ENCODE data around the gene C12orf54. TPM values are rescaled to one million over a fixed set of nuclear protein-coding genes. Genes with fewer than 3 reads are reported as not detected.

The C12orf54 gene
- total and polyA plus RNA-seq, 2 of the 8 experiments (the other 6 are each of a cell fraction or from before 2014, with no cell fraction given), result not detected

DNA sequence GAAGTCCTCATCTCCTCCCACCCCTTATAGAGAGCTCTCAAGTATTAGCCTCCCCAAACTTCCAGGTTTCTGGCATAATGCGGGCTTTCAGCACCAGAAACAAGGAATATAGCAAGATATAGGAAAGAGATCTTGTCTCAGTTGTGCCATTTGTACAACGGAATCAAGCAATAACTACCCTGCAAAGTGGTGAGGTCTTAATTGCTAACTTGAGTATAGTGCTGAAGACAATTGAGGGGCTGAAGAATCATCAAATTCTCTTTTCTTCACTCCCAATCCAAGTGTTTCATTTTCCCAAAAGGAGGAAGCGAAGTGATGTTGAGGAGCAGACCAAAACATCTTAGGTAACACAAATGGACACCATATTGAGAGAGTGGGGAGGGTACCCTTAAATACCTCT lies 36.8 kb upstream of the C12orf54 start:
- DNase-seq (ENCODE audit: low read depth in 1 of 2, low spot score in 2 of 2), result no peak
- no peak overlapping the region for H2BK15ac ChIP-seq (ENCODE audit: low read length)
- no peaks in the 10 kb centered on the region for H3K23me2 ChIP-seq (ENCODE audit: low read depth, low read length)
- no peaks in the 10 kb centered on the region for H3K79me2 ChIP-seq (ENCODE audit: control insufficient read depth in 1 of 2, insufficient read depth in 2 of 2, low read length in 2 of 2)
- H2BK12ac ChIP-seq (ENCODE audit: low read depth, low read length), result no peak overlapping the region
- H3K14ac ChIP-seq (ENCODE audit: insufficient read length), result no peak overlapping the region
- H4K91ac ChIP-seq (replicated peaks; ENCODE audit: insufficient read length, low read length), result no peak overlapping the region
- H2BK20ac ChIP-seq (ENCODE audit: low read length), result no peak overlapping the region
- no peak overlapping the region for H3K18ac ChIP-seq (ENCODE audit: extremely low read depth, low read length)
- TF ChIP-seq BCL11A (IDR thresholded peaks at IDR 0.05; ENCODE audit: low read depth in 2 of 2, low read length in 2 of 2), result no peak
- TF ChIP-seq JUND (IDR thresholded peaks at IDR 0.05; ENCODE audit: low read length), result no peak
- no peak for TF ChIP-seq SP1 (IDR thresholded peaks at IDR 0.05; ENCODE audit: low read depth, low read length)
- TF ChIP-seq GABPA (IDR thresholded peaks at IDR 0.05; ENCODE audit: borderline replicate concordance, insufficient read depth, low read length), result no peak
- no peak for TF ChIP-seq CTBP2 (IDR thresholded peaks at IDR 0.05; ENCODE audit: borderline replicate concordance, insufficient read depth, insufficient read length, low read length)
- TF ChIP-seq KDM4A (IDR thresholded peaks at IDR 0.05; ENCODE audit: low read depth, low read length, severe bottlenecking), result no peak
- no peak for TF ChIP-seq SIN3A (conservative IDR thresholded peaks at IDR 0.05 in 1 of 2, IDR thresholded peaks at IDR 0.05 in 1 of 2; ENCODE audit: low read depth in 1 of 2, low read length in 2 of 2)
- no peak for TF ChIP-seq ZNF274 (IDR thresholded peaks at IDR 0.05; ENCODE audit: borderline replicate concordance, extremely low read depth, low read length)
- TF ChIP-seq RBBP5 (IDR thresholded peaks at IDR 0.05; ENCODE audit: borderline replicate concordance, low read depth, low read length), result no peak
- TF ChIP-seq, protein P1, sequence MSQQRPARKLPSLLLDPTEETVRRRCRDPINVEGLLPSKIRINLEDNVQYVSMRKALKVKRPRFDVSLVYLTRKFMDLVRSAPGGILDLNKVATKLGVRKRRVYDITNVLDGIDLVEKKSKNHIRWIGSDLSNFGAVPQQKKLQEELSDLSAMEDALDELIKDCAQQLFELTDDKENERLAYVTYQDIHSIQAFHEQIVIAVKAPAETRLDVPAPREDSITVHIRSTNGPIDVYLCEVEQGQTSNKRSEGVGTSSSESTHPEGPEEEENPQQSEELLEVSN (IDR thresholded peaks at IDR 0.05), result no peak
- no peak for TF ChIP-seq FOSL1 (IDR thresholded peaks at IDR 0.05; ENCODE audit: insufficient read depth, low read depth, low read length)
- no peak for TF ChIP-seq SAP30 (IDR thresholded peaks at IDR 0.05; ENCODE audit: insufficient read depth, insufficient replicate concordance, low read length)
- no peak for TF ChIP-seq BACH1 (IDR thresholded peaks at IDR 0.05; ENCODE audit: low read length)
- H2BK120ac ChIP-seq (replicated peaks; ENCODE audit: low read depth, low read length), result no peak overlapping the region
- no peaks in the 10 kb centered on the region for H3K36me3 ChIP-seq (ENCODE audit: control insufficient read depth in 2 of 4, insufficient read depth in 4 of 4, low read length in 3 of 4)
- H3K4me2 ChIP-seq (ENCODE audit: insufficient read depth in 1 of 2, low read depth in 2 of 2, low read length in 2 of 2), result no peak overlapping the region
- peaks cover 0 to 5% of the 10 kb centered on the region in 2 experiments; a peak in 2 of 4 replicates for H3K9me3 ChIP-seq (ENCODE audit: insufficient read depth in 2 of 2, low read depth in 1 of 2, low read length in 1 of 2)
- peaks cover 0 to 4% (median 0%) of the 10 kb centered on the region in 4 experiments; a peak in 2 of 7 replicates for H3K4me1 ChIP-seq (replicated peaks in 1 of 4; ENCODE audit: control insufficient read depth in 3 of 4, insufficient read depth in 4 of 4, low read length in 3 of 4)
- H3K27ac ChIP-seq (ENCODE audit: low read depth, low read length), result no peak overlapping the region
- ChIA-PET POLR2A (ENCODE audit: partially characterized antibody) (no interaction called here), CTCF (ENCODE audit: partially characterized antibody) (no interaction called here)
- no peak overlapping the region for H2AK5ac ChIP-seq (ENCODE audit: low read depth, low read length)
- FAIRE-seq, result no peak
- 0 out of 2 replicates have a peak overlapping the region, but pooled peaks have one; percentile 30 for H2AFZ ChIP-seq (ENCODE audit: low read length)
- H3K9ac ChIP-seq (replicated peaks in 1 of 4; ENCODE audit: extremely low read depth in 1 of 4, low read depth in 3 of 4, low read length in 3 of 4), result no peak overlapping the region
- H4K8ac ChIP-seq (ENCODE audit: extremely low read depth, insufficient read depth, low read length), result no peak overlapping the region
- H3K56ac ChIP-seq (replicated peaks; ENCODE audit: insufficient read length, low read depth, low read length), result no peak overlapping the region
- H3K23ac ChIP-seq (ENCODE audit: insufficient read length), result no peak overlapping the region
- no peaks in the 10 kb centered on the region for H3K27me3 ChIP-seq (replicated peaks in 1 of 4; ENCODE audit: control insufficient read depth in 3 of 4, extremely low read depth in 1 of 4, insufficient read depth in 3 of 4, low read length in 3 of 4)
- no peaks in the 10 kb centered on the region for H4K20me1 ChIP-seq (replicated peaks in 1 of 2; ENCODE audit: control insufficient read depth in 1 of 2, insufficient read depth in 2 of 2, low read length in 2 of 2)
- 61% methylated on average over 3 of the region's 3 CpGs; no CpG with 5 or more reads in 1 of the 2 experiments for WGBS, 2 experiments (ENCODE audit: extremely low coverage in 1 of 2, insufficient coverage in 1 of 2, insufficient read length in 1 of 2, insufficient replicate concordance in 2 of 2, low coverage in 1 of 2, low lambda C conversion rate in 2 of 2, missing lambda C conversion rate in 1 of 2)
- H3K4ac ChIP-seq (replicated peaks; ENCODE audit: insufficient read length, low read depth, low read length), result no peak overlapping the region
- H3K4me3 ChIP-seq (ENCODE audit: extremely low read depth in 1 of 4, insufficient read depth in 2 of 4, low read depth in 3 of 4, low read length in 4 of 4), result no peak overlapping the region
- H2BK5ac ChIP-seq (ENCODE audit: low read depth, low read length), result no peak overlapping the region
- H3K79me1 ChIP-seq (ENCODE audit: low read depth, low read length), result no peaks in the 10 kb centered on the region
- no peak overlapping the region for H4K5ac ChIP-seq (ENCODE audit: insufficient read length, low read depth, low read length)
